NOMO-1 (cell line): ENCODE data around the gene MPC2.
"Not testable (repeated sequence)": the region's sequence is repeated elsewhere in the genome, so short reads cannot be mapped to it uniquely, and the experiment has no call there.

ENCODE experiments used
- DNase-seq, 2 experiments: peaks; one replicate each; lab custom pipeline; 2025; ENCODE audit not compliant: unreplicated experiment in 2 of 2; lab: John Stamatoyannopoulos, UW

The MPC2 gene

DNA sequence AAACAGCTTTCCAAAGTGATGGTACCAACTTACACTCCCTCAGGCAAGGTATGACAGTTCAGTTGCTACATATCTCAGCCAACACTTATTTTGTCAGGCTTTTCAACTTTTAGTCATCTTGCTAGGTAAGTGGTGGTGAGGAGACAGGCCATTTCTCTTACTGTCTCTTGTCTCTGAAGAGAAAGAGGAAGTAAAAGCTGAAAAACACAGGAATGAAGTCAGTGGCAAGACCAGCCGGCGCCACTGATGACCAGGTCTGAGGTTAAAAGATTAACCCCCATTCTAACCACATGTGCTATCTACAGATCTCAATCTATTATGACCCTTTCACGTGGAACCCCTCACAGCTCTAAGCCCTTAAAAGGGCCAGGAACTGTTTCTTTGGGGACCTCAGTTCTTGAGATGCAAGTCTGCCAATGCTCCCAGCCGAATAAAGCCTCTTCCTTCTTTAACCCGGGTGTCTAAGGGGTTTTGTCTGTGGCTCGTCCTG is 27.1 kb downstream of the MPC2 start:
- no peak for DNase-seq

DNA sequence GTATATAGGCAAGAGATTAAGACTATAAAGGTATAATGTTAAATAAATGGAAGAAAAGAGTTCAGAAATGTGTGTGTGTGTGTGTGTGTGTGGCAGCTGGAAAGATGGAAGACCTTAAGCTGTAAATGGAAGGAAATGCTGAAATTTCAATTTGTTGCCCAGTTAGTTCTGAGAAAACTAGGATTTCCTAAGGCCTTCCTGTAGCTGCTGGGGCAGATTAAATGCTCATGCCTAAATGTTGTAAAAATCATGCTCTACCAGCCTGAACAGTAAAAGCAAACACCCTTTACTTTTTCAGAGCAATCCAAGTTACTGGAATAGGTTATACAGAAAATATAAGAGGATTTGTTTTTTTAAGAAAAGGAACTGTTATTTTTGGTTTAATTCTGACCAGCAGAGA is 31.2 kb downstream of the MPC2 start:
- no peak for DNase-seq

DNA sequence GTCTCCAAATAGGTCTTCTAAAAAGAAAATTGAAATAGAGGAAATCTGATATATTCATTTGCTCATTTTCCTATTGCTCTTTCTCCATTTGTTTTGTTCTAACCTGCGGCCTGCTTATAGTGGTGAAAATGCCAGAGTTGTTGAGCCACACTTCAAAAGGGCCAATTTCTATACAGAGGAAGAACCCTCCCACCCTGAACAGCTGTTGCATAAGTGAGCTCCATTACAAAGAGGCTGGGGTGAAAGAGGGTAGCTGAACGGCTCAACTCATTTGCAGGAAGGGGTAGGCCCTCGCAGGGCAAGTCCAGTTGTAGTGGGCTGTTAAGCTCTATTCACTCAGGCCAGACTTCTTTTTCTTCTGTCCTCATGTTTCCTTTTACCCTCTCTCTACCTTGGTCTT is 31.7 kb downstream of the MPC2 start:
- DNase-seq = peak in 1 of 2 experiments; percentile 15

DNA sequence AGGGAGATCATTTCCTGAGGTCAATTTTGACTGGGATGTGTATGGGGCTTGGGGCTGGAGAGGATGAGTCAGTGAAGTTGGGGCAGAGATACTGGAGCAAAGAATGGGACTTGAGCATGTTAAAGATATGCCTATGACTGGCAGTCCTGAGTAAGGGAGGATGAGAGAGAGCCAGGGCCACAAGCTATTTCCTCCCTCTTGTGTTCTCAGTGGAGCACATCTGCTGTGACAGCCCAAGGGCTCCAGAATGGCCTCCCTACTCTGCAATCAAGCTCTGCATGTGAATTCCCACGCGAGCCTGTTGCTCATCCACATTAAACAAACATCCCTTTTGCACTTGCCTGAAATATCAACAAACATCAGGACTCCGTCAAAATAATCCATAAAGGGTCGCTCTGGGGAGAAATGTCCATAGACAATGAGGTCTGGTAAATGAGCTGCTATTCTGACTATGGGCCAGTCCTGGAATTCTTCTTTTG is 32.2 kb downstream of the MPC2 start:
- no peak for DNase-seq

DNA sequence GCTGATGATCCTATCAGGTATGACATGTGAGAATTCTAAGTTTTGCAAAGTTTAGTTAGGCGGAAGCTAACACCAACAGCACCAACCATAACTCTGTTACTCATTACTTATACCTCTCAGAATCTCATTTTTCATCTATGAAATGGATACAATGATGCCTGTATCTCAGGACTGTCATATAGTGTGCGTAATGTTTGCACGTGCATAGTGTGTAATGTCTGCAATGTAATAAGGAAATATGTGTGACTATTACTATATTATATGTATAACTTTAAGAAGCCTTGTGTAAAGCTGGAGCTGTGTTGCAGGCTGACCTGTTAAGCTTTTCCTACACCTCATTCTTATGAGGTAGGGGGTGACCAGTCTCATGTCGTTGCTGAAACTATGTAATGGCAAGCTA is 36.0 kb downstream of the MPC2 start:
- DNase-seq = no peak

DNA sequence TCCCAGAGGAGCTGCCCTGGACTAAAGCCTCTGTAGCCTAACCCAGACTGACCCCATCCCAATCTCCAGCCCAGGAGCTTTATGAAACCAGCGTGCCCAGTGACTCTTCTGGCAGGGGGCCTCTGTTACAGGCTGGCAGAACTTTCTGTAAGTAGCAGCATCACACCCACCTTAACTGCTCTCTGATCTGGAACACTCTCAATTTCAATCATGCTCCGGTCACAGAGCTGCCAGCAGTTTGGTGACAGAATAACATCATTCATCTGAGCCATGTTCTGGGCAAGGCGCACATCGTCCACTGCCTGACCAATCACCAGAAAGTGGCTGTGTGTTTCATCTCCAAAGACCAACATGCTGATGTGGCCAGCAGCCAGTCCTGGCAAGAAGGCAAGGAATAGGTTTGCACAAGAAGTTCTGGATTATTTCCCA is 37.6 kb downstream of the MPC2 start:
- DNase-seq = no peak

DNA sequence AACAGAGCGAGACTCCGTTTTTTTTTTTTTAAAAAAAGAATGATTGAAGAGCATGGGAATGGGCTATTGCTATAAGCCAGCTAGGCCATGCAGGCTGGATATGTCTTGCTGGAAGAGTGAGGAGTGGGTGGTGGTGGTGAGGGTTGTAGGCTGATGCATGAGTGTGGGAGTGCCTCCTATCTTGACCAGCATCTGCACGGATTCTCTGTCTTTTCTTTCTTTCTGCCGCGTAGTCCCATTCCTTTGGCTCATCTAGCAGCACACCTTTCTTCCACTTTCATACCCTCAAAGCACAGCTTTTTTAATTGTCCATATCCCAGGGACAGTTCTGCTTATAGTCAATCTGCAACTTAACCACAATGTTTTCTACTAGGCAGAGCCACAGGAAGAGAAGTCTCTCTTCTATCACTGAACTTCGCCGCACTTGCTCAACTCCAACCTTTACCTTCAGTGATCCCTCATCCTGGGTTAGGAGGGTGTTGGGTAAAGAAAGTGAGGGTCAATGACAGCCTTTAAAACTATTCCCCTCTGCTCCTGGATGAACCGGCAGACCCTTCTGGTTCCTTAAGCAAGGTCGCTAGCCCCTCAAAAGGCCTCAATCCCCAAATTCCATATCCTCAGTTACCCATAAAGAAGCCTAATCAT is 38.2 kb downstream of the MPC2 start:
- DNase-seq = no peak

DNA sequence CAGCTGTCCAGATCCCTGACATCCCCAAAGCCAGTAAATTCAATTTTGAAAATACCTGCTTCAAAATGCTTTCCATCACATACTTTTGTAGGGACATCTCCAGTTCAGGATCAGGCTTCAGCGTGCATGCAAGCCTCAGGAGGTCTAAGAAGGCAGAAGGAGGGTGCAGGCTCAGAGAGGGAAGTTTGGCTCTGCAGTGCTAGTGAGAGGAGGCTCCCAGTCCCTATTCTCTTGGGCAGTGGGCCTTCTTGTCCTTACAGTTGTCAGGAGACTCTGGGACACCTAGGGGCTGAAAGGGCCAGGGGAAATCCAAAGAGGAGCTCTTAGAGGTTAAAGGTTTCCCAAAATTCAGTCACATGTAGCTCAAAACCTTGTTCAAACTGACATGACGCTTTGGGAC is 43.1 kb downstream of the MPC2 start:
- no peak for DNase-seq

DNA sequence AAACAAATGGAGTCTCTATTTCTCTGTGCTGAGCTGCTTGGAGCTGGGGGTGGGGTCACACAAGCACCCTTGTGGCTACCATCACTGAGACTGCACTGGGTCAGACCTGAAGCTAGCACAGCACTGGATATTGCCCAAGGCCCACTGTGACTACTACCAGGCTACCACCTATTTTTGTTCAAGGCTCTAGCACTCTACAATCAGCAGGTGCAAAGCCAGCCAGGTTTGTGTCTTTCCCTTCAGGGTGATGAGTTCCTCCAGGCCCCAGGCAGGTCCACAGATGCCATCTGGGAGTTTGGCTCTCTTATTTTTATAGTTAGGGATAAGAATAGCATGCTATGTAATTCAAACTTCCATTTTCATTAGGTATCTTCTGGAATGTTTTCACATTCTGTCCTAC is 46.5 kb downstream of the MPC2 start:
- DNase-seq = no peak

DNA sequence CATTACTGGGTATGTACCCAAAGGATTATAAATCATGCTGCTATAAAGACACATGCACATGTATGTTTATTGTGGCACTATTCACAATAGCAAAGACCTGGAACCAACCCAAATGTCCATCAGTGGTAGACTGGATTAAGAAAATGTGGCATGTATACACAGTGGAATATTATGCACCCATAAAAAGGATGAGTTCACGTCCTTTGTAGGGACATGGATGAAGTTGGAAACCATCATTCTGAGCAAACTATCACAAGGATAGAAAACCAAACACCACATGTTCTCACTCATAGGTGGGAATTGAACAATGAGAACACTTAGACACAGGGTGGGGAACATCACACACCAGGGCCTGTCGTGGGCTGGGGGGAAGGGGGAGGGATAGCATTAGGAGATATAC is 49.7 kb downstream of the MPC2 start:
- not testable (repeated sequence) for DNase-seq

DNA sequence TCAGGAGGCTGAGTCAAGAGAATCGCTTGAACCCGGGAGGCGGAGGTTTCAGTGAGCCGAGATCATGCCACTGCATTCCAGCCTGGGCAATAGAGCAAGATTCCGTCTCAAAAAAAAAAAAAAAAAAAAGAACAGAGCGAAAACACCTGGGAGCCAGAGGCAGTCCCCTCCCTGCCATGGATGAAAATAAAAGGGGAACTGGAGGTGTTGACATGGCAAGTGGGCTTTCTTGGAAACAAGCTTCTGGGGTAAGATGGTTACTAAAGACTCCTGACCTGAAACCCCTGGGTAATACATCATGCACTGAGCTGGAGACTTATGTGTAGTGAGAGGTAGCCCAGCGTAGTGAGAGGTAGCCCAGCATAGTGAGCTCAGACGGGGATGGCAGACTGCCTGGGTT is 54.5 kb downstream of the MPC2 start:
- DNase-seq = no peak

DNA sequence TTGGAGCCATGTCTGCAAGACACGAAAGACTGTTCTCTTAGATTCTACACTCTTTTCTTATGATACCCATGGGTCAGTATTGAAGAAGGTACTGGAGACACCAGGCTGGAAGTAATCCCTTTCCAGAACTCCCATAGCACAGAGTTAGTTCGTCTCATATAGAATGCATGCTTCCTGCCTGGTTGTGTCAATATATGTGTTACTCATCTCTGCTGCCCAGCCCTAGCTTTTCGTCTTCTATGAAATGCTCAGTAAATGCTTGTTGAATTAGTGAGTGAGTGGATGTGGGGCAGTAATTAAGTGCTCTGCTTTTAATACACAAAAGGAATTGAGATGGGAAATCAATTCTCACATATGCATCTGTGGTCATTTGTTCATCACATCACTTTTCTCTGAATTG is 55.1 kb downstream of the MPC2 start:
- no peak for DNase-seq

DNA sequence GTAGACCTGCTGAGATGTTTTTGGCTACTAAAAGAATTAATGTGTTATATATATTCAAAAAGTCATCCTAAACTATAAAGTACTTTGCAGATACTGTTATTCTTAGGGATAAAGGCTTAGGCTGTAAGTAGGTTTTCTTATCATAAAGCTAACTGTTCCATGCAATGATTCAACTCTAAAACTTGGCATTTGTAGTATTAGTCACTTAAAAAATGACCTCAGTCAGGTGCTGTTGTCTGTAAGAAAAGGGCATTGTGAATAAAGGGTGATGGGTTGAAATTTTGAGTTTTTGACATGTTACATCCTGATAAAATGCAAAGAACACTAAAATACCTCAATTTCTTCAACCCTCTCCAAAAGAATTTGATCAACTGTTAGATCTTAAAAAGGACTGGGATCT is 55.8 kb downstream of the MPC2 start:
- DNase-seq = no peak

DNA sequence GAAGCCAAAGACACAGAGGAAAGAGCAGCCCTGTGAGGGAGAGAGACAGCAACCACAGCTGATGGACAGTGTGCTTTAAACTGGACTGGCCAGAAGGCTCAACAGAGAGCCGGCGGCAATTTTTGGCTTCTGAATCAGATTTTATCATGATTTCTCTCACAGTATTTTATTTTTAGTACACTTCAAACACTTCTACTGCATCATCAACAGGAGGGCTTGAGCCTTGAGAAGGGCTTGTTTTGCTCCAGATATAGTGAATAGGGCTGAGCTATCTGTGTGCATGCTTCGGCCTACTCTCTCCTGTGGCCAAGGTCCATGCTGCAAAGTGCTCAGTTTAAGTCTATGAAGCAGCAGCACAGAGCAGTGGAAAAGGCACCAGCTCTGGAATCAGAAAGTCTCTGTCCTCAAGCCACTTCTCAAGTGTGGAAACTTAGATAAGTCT is 56.3 kb downstream of the MPC2 start:
- DNase-seq = no peak

DNA sequence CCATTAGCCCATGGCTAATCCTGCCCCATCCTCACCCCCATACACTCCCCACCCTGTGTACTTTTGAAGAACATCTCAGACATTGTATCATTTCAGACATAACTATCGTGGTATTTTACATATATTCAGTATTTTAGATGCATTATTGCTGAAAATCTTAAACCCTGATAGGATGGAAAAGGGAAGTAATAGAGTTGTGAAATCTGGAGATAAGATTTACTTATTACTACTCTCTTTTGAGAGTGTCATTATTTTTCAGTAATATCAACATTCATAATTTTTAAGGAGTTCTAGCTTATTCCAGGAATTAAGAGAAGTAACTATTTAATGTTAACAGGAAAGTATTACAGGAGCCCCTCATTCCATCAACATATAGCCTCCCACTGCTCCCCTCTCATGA is 57.4 kb downstream of the MPC2 start:
- no peak for DNase-seq

DNA sequence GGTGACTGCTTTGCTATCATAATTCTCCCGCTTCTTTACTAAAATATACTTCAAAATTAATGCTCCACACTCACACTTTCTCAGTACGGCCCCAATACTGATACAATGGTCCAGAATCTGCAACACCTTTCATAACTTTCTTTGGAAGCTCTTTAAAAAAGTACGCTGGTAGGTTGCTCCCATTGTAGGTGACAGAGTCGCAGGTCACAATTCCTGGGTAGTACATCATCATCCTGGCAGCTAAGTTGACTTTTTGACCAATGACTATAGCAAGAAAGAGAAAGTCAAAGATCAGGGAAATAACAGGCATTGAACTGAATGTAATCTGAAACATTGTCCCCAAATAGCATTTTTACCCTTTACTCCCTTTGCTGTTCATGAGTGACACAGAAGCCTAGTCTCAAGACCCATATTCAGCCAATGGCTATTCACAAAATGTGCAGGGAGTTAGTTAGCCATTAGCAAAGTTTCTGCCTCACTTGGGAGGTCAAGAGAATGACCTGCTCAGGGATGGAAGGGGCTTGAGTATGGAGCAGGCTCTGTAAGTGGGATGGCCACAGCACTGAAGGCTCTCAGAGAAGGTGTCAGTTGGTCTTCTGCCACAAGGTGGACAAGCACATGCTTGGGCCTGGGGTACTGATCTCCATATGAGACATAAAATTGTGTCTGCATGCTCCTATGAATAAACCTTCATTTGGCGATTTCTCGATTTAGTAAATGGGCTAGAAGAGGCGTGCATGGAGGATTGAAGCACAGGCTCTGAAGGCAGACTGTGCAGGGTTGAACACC is 58.3 kb downstream of the MPC2 start:
- no peak for DNase-seq

DNA sequence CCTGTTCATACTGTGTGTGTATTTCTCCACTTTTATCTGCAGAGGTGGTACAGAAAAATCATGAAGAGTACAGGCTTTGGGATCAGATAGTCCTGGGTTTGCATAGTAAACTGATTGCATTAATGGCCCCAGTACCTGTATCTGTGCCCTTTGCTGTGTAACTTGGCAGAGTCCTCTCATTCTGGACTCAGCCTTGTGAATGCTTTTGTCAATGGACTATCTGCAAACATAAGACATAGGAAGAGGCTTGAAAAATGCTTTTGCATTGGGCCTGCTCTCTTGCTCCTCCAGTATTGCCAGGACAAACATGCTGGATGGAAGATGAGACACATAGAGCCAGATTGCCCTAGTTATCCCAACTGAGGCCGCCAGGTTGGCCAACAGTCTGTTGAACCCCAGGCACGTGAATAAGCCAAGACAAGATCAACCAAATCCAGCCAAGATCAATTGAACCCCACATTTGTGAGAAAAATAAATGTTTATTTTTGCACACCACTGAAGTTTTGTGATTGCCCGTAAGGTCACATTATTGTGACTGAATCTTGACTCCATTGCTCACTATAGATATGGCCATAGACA is 60.2 kb downstream of the MPC2 start:
- no peak for DNase-seq

DNA sequence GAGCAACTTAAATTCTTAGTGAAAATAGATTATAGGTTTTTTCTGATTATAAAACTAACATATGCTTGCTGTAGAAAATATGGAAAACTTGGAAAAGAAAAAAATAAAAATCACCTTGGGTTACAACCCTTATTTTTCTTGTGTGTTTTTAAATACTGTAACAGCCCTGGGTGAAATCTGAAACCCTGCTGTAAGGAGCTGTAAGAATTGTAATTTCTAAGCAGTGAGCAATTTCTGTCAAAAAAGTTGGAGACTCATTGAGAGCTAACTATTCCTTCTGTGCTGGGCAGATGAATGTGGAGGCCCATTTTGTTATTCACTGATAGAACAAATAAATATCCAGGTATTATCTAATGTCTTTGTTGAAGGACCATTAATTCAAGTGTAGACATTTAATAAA is 65.5 kb downstream of the MPC2 start:
- DNase-seq = no peak

DNA sequence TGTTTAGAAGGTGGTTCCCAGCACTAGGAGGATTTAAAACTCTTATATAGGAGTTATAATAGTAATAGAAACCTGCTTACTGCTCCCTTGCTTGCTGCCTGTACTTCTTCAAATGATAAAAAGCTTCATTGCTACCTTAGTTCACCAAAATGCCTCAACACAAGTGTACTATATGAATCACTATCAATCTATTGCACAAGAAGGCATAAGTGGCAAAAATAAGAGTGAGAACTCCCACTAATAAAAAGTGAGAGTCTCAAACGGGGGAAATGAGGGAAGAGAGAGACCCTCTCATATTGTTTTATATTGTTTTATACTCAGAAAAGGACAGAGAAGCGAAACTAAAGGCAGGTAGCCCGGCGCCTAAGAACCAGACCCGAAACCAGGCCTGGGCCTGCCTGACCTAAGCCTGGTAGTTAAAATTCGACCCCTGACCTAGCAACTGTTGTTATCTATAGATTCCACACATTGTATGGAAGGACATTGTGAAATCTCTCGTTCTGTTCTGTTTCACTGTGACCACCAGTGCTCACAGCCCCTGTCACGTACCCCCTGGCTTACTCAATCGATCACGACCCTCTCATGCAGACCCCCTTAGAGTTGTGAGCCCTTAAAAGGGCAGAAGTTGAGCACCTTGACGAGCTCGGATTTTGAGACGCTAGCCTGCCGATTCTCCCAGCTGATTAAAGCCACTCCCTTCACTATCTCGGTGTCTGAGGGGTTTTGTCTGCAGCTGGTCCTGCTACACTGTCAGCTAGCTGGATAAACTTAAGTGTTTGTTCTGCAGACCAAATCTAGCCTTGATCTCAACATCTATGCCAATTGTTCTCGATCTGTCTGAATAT is 67.5 kb downstream of the MPC2 start:
- DNase-seq = not testable (repeated sequence)

DNA sequence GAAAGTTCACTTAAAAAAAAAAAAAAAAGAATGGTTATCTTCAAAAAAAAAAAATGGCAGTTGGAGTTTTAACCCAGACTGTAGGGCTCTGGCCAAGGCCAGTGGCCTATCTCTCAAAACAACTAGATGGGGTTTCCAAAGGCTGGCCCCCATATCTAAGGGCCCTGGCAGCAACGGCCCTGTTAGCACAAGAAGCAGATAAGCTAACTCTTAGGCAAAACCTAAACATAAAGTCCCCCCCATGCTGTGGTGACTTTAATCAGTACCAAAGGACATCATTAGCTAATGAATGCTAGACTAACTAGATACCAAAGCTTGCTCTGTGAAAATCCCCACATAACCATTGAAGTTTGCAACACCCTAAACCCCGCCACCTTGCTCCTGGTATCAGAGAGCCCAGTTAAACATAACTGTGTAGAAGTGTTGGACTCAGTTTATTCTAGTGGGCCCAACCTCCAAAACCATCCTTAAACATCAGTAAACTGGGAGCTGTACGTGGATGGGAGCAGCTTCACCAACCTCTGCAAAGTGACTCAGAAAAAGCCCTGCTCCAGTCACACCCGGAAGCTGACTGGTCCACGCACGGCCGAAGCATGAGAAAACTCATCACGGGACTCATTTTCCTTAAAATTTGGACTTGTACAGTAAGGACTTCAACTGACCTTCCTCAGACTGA is 70.0 kb downstream of the MPC2 start:
- DNase-seq = not testable (repeated sequence)
